Panc1 (cell line): Measurements from ENCODE around the gene RCCD1. TPM values are rescaled to one million over a fixed set of nuclear protein-coding genes. Genes with fewer than 3 reads are reported as not detected.

ENCODE experiments used
- ATAC-seq: fragments of 200-7000 bp; cut with Tn5 transposase; 2 replicates; pipeline ENCODE4 v1.9.1; 2020; ENCODE audit warnings: mild to moderate bottlenecking, moderate library complexity
- BruUV-seq: library from RNA; stranded (reverse); fragments of 400-500 nt; replicated peaks from 2 replicates; lab custom pipeline; 2021; lab: Mats Ljungman, UMichigan
- CTCF ChIA-PET: fragments of 300-600 bp; sonication (Branson Sonifier 250); formaldehyde crosslinking; loops from one replicate; lab custom pipeline; 2022; ENCODE audit warnings: antibody characterized with exemption; lab: Charles Lee
- POLR2A ChIA-PET: fragments of 300-600 bp; sonication (Branson Sonifier 250); formaldehyde crosslinking; loops from one replicate; lab custom pipeline; 2022; ENCODE audit warnings: antibody characterized with exemption; lab: Charles Lee
- DNase-seq: peaks from one replicate; pipeline ENCODE4 v3.0.0-alpha.2; 2010; ENCODE audit warnings: low read depth, low spot score
- H3K27ac ChIP-seq: 2 replicates; pipeline ENCODE4 v1.5.1; 2011; ENCODE audit warnings: mild to moderate bottlenecking, low read length, inconsistent platforms
- H3K27me3 ChIP-seq: fragments of 200-500 bp; sonication (Bioruptor generic); 2 replicates; pipeline ENCODE4 v1.6.0; 2014; ENCODE audit warnings: low read length, inconsistent platforms; ENCODE audit not compliant: control insufficient read depth, insufficient read depth
- H3K36me3 ChIP-seq: fragments of 200-500 bp; sonication (Bioruptor generic); 2 replicates; pipeline ENCODE4 v1.5.1; 2014; ENCODE audit warnings: inconsistent platforms, mild to moderate bottlenecking, low read length, moderate library complexity; ENCODE audit not compliant: control insufficient read depth, insufficient read depth
- H3K4me1 ChIP-seq: 2 replicates; pipeline ENCODE4 v1.5.1; 2011; ENCODE audit warnings: inconsistent platforms, mild to moderate bottlenecking, low read length, moderate library complexity; ENCODE audit not compliant: control insufficient read depth, insufficient read depth
- H3K4me3 ChIP-seq, 2 experiments: 2 replicates each; pipeline ENCODE4 v1.5.1; 2011 to 2012; ENCODE audit warnings: low read depth in 2 of 2, low read length in 2 of 2, mild to moderate bottlenecking in 2 of 2, inconsistent platforms in 1 of 2, moderate library complexity in 1 of 2
- H3K9me3 ChIP-seq: fragments of 200-500 bp; sonication (Bioruptor generic); 2 replicates; pipeline ENCODE4 v1.5.1; 2014; ENCODE audit warnings: low read depth, mild to moderate bottlenecking, inconsistent platforms, low read length, moderate library complexity; ENCODE audit not compliant: control insufficient read depth, insufficient read depth
- POLR2AphosphoS5 ChIP-seq: IDR thresholded peaks from 2 replicates; pipeline ENCODE4 v1.6.1; 2012; ENCODE audit warnings: mild to moderate bottlenecking, low read depth, low read length, moderate library complexity
- REST ChIP-seq, 2 experiments: IDR thresholded peaks; 2 replicates each; pipeline ENCODE4 v1.6.1; 2011 to 2012; ENCODE audit warnings: low read depth in 2 of 2, control low read depth in 1 of 2, low read length in 1 of 2, mild to moderate bottlenecking in 1 of 2, moderate library complexity in 1 of 2; ENCODE audit not compliant: insufficient read depth in 1 of 2
- SIN3A ChIP-seq: IDR thresholded peaks from 2 replicates; pipeline ENCODE4 v1.6.1; 2012; ENCODE audit warnings: low read depth, mild to moderate bottlenecking, low read length, moderate library complexity, borderline replicate concordance; ENCODE audit not compliant: insufficient read depth
- TCF7L2 ChIP-seq: IDR thresholded peaks from 2 replicates; pipeline ENCODE4 v1.6.1; 2011; ENCODE audit warnings: mild to moderate bottlenecking, low read depth, low read length, inconsistent platforms
- in situ Hi-C: cut with HindIII; loops from 2 replicates; pipeline ENCODE4 v1.10.0; 2016; ENCODE audit warnings: low sequenced_read_pairs, low pct_unique_long_range_greater_than_20kb
- intact Hi-C: fragments of 100-400 bp; cut with micrococcal nuclease; formaldehyde crosslinking; loops from one replicate; pipeline ENCODE4 v1.10.0; 2022; ENCODE audit not compliant: unreplicated experiment
- total RNA-seq: library from RNA; stranded (reverse); gene quantifications from one replicate; pipeline ENCODE4 v1.2.1, GENCODE V29; 2021; ENCODE audit not compliant: unreplicated experiment
- TF ChIP-seq, protein P1 (sequence below): fragments of 450-650 bp; IDR thresholded peaks from 2 replicates; pipeline ENCODE4 v1.5.1; 2017; ENCODE audit warnings: mild to moderate bottlenecking

Gene RCCD1
- total RNA-seq, 1 experiment from 2014 or later, result 23.6 TPM

DNA sequence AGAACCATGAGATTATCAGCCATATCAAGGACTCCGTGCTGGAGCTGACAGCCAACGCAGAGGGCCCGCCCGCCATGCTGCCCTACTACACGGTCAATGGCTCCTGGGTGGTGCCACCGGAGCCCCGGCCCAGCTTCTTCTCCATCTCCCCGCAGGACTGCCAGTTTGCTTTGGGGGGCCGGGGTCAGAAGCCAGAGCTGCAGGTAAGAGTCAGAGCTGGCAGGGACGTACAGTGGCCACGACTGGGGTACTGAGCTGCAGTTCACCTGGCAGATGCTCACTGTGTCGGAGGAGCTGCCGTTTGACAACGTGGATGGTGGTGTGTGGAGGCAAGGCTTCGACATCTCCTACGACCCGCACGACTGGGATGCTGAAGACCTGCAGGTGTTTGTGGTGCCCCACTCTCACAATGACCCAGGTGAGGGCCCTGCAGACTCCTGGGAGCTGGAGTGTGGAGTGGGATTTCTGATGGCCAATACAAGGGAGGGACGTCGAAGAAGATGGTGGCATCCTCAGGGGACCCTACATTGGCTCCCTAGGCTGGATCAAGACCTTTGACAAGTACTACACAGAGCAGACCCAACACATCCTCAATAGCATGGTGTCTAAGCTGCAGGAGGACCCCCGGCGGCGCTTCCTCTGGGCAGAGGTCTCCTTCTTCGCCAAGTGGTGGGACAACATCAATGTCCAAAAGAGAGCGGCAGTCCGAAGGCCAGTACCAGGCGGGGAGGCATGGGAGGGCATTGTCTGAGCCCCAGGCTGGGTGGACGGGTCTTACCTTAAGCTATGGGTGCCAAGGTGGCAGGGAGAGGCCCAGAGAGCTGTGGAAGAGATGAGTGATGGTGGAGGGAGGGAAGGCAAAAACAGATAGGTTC is 49.1 kb upstream of the RCCD1 start:
- no peak for DNase-seq
- no peak overlapping the region for H3K4me3 ChIP-seq
- in situ Hi-C loops (no loop called here), intact Hi-C loops (no loop called here)
- TF ChIP-seq POLR2AphosphoS5, result no peak
- no peak for TF ChIP-seq TCF7L2
- no peak for TF ChIP-seq SIN3A
- TF ChIP-seq, protein P1, sequence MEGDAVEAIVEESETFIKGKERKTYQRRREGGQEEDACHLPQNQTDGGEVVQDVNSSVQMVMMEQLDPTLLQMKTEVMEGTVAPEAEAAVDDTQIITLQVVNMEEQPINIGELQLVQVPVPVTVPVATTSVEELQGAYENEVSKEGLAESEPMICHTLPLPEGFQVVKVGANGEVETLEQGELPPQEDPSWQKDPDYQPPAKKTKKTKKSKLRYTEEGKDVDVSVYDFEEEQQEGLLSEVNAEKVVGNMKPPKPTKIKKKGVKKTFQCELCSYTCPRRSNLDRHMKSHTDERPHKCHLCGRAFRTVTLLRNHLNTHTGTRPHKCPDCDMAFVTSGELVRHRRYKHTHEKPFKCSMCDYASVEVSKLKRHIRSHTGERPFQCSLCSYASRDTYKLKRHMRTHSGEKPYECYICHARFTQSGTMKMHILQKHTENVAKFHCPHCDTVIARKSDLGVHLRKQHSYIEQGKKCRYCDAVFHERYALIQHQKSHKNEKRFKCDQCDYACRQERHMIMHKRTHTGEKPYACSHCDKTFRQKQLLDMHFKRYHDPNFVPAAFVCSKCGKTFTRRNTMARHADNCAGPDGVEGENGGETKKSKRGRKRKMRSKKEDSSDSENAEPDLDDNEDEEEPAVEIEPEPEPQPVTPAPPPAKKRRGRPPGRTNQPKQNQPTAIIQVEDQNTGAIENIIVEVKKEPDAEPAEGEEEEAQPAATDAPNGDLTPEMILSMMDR, result no peak
- no peak for TF ChIP-seq REST (IDR thresholded peaks at IDR 0.05; ENCODE audit: insufficient read depth in 1 of 2, low read depth in 2 of 2, low read length in 1 of 2)
- ChIA-PET CTCF (no interaction called here), POLR2A (interaction anchor here (0.6 kb wide), 1 partner anchor 455 kb away, joined by 3 read pairs; no protein-coding TSS in a partner anchor)
- H3K9me3 ChIP-seq, result no peaks in the 10 kb centered on the region
- no peaks in the 10 kb centered on the region for H3K27me3 ChIP-seq
- BruUV-seq, result no TSS peak
- peaks cover 12% of the 10 kb centered on the region for H3K4me1 ChIP-seq
- ATAC-seq, result no peak
- no peak overlapping the region for H3K27ac ChIP-seq
- 0 out of 2 replicates have a peak, but pooled peaks cover 5% of the 10 kb centered on the region for H3K36me3 ChIP-seq

DNA sequence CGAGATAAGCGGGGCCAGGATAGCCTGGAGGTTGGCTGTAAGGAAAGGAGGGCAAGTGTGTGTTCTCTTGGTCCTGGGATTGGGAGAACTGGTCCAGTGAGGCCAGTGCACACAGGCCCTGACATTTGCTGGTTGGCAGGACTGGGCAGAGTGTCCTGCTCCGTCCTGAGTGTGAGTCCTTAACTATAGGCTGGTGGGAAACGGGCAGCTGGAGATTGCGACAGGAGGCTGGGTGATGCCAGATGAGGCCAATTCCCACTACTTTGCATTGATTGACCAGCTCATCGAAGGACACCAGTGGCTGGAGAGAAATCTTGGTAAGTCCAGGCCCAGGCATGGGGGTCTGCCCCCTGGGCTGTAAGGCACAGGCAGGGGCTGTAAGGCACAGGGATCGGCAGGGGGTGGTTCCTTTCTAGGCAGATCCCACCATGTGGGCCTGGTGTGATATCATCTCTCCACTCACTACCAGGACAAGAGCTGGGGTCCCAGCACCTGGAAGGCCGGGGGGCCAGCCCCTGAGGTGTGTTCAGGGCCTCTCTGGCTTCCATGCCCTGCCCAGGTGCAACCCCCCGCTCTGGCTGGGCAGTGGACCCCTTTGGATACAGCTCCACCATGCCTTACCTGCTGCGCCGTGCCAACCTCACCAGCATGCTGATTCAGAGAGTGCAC is 48.4 kb upstream of the RCCD1 start:
- in situ Hi-C loops (no loop called here), intact Hi-C loops (no loop called here)
- Histone ChIP-seq H3K4me3 (no peak overlapping the region), H3K27ac (no peak overlapping the region), H3K27me3 (no peaks in the 10 kb centered on the region), H3K9me3 (no peaks in the 10 kb centered on the region), H3K36me3 (0 out of 2 replicates have a peak, but pooled peaks cover 5% of the 10 kb centered on the region), H3K4me1 (peaks cover 12% of the 10 kb centered on the region)
- no peak for TF ChIP-seq TCF7L2
- no peak for TF ChIP-seq POLR2AphosphoS5
- TF ChIP-seq REST (IDR thresholded peaks at IDR 0.05; ENCODE audit: insufficient read depth in 1 of 2, low read depth in 2 of 2, low read length in 1 of 2), result no peak
- no peak for TF ChIP-seq SIN3A
- TF ChIP-seq, protein P1, result no peak
- no TSS peak for BruUV-seq
- no peak for DNase-seq
- no peak for ATAC-seq
- CTCF ChIA-PET, result no interaction called here
- POLR2A ChIA-PET, result no interaction called here
